Left renal pelvis (tissue), 4 donors: ENCODE results near the gene EIF2B5. TPM values are rescaled to one million over a fixed set of nuclear protein-coding genes. Genes with fewer than 3 reads are reported as not detected.
"Not testable (repeated sequence)": the region's sequence is repeated elsewhere in the genome, so short reads cannot be mapped to it uniquely, and the experiment has no call there.

ENCODE experiments used
- DNase-seq, 4 donors: peaks; one replicate each; pipeline ENCODE4 v3.0.0-alpha.2; 2013; ENCODE audit warnings: low read depth in 4 of 4, low spot score in 3 of 4
- polyA plus RNA-seq, 4 donors: library from polyadenylated mRNA; unstranded; fragments of 120-200 nt; gene quantifications; one replicate each; pipeline ENCODE4 v1.2.1, GENCODE V29; 2013; ENCODE audit not compliant: insufficient read length in 4 of 4

The EIF2B5 gene
- polyA plus RNA-seq, 4 donors: 36.0 to 57.9 (median 48.4) TPM

DNA sequence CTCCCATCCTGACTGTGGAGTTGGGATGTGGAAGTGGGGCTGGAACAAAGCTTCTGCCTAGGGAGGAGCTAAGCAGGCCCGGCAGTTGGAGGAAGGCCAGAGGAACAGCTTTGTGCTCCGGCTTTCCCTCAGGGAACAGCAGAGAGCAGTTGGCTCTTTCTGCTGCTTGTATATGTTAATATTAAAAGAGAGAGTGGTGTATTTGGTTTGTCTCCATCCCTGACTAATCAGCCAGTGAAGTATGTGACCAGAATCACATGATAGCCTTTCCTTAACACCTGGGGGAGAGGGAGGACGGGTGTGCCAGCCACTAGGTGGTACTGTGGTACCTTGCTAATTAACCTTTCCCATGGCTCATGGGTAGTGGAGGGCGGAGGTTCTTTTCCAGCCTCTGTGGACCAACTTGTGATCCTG lies 10.0 kb downstream of the EIF2B5 start:
- peak in 1 of 4 donors; percentile 37 for DNase-seq

GRCh38 chr3:184145751-184146270 lies 10.7 kb downstream of the EIF2B5 start:
- DNase-seq: no peak

DNA sequence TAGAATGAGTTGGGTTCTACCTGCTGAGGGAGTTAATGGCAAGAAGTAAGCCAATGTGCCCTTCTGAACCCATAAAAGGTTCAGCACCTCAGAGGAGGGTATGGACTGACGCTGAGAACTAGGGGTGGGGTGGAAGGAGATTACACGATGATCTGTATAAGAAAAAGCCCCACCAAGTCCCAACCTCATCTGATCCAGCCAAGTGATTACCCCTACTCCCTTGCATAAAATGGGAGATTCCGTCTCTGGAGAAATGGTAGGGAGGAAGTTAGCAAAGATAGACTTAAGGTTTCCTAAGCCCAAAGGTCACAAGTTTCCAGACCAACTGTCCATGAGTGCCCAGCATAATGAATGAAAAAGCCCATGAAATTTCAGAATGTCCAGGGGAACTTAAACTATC lies 12.9 kb downstream of the EIF2B5 start:
- DNase-seq: no peak

DNA sequence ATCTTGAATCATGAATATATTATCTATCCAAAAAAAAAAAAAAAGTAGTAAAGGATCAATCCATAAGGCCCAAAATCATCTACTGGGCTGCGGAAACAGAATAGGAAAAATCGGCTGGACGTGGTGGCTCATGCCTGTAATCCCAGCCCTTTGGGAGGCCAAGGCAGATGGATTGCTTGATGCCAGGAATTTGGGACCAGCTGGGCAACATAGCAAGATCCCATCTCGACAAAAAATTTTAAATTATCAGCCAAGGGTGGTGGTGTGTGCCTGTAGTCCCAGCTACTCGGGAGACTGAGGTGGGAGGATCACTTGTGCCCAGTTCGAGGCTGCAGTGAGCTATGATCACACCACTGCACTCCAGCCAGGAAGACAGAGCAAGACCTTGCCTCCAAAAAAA lies 14.0 kb downstream of the EIF2B5 start:
- no peak for DNase-seq

- not testable (repeated sequence) for DNase-seq
Observed at GRCh38 chr3:184149770-184150169, 14.6 kb downstream of the EIF2B5 start.

GRCh38 chr3:184154885-184155643 lies 19.9 kb downstream of the EIF2B5 start, which contains the start of gene DVL3:
DVL3 (plus strand) TSS chr3:184155377; CDS start chr3:184155636, 259 bp downstream.
- DNase-seq: no peak

GRCh38 chr3:184155644-184156521 lies 20.7 kb downstream of the EIF2B5 start:
- DNase-seq: no peak

DNA sequence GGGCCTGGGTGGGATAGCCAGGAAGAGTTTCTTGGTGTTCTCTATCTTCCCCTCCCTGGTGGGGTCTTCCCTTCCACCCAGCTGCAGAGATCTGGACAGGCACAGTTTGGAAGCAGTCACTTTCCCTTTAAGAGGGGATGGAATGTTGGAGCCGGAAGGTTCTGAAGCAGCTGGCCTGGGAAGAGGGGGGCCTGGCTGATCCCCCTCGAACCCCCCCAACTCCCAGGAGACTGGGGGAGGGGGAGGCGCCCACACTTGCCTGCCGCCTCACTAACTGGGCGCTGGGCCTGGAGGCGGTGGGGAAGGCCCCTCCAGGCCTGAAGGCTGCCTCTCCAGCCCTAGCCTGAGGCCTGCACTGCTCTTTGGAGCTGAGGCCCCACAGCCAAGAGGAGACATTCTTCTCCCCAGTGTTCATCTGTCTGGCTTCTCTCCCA lies 21.4 kb downstream of the EIF2B5 start:
- DNase-seq: peak in 1 of 4 donors; percentile 46

GRCh38 chr3:184157206-184157605 lies 22.0 kb downstream of the EIF2B5 start:
- no peak for DNase-seq

DNA sequence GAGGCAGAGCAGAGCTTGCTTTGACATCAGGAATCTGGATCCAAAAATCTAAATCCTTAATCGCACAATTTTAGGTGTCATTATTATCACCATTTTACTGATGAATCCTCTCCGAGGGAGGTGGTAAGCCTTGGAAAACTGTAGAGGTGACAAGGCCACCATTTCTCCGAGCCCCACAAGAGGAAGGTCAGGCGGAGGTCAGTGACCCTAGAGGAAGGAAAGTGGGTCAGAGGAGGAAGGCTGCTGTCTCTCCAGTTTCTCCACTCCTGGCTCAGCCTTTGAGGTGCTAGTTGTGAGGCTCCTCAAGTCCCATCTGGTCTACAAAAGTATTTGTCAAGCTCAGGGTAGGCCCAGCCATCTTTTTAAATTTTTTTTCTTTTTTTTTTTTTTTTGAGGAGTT lies 23.2 kb downstream of the EIF2B5 start:
- no peak for DNase-seq

- DNase-seq: no peak
Observed at GRCh38 chr3:184160456-184160855, 25.3 kb downstream of the EIF2B5 start.

DNA sequence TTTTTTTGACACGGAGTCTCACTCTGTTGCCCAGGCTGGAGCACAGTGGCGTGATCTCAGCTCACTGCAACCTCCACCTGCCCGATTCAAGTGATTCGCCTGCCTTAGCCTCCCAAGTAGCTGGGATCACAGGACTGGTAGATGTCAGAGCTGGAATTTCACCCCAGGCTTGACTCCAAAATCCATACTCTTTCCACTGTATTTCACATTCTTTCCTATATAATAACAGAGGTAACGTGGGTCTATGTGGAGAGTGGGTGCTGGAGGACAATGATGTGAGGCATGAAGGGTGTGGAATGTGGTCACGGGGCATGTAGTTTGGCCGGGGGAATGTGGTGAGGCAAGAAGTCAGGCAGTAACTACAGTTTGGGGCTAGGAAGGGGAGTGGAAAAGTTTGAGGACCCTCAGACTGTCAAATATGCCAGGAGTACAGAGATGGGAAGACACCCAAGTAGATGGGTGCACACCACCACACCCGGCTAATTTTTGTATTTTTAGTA lies 27.5 kb downstream of the EIF2B5 start:
- not testable (repeated sequence) for DNase-seq

DNA sequence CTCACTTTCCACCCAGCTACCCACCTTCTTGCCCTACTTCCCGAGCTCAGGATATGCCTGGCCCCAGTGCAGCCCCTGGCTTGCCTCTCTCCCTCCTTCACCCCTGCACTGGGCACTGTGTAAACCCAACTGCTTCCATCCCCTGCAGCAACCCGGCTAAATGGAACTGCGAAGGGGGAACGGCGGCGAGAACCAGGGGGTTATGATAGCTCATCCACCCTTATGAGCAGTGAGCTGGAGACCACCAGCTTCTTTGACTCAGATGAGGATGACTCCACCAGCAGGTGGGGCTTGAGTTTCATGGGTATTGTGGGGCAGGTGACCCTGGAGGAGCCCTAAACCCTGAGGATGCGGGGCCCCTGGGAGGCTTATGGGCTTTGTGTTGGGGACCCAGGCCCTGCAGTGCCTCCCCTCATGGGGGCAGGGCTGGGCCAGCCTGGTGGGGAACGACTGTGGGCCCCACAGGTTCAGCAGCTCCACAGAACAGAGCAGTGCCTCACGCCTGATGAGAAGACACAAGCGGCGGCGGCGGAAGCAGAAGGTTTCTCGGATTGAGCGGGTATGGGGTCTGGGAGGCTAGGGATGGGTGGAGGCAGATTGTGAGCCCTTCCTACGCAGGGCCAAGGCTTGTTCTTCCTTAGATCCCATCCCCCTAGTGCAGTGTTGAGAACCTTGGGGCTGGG lies 29.6 kb downstream of the EIF2B5 start:
- no peak for DNase-seq

DNA sequence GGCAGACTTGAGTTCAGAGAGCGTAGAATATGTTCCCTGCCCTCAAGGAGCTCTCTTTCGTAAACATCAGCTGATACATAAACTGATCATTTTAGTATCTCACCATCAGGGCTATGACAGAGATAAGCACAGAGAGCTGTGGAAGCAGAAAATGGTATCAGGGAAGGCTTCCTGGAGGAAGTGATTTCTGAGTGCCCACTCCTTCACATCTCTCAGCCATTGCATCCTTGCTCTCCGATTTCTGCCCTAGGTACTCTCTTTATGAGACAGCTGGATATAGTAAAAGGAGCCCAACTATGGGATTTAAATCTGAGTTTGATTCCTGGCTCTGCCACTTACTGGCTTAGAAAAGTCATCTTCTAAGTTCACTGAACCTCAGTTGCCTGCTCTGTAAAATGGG lies 30.4 kb downstream of the EIF2B5 start:
- no peak for DNase-seq

- no peak for DNase-seq
Observed at GRCh38 chr3:184166671-184167070, 31.5 kb downstream of the EIF2B5 start.

DNA sequence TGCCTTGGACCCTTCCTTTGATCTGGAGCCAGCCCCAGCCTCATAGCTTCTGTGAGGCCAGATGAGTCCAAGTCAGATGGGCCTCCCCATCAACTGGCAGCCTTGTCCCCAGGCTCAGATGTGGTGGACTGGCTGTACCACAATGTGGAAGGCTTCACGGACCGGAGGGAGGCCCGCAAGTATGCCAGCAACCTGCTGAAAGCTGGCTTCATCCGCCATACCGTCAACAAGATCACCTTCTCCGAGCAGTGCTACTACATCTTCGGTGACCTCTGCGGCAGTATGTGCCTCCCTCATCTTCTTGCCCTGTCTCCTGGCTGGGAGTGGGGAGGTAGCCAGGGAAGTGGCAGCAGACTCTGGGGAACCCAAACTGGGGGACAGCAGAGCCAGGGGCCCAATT lies 32.6 kb downstream of the EIF2B5 start:
- DNase-seq: no peak

- DNase-seq: no peak
Observed at GRCh38 chr3:184168363-184169120, 33.4 kb downstream of the EIF2B5 start.

- DNase-seq: no peak
Observed at GRCh38 chr3:184169896-184170875, 35.0 kb downstream of the EIF2B5 start.

DNA sequence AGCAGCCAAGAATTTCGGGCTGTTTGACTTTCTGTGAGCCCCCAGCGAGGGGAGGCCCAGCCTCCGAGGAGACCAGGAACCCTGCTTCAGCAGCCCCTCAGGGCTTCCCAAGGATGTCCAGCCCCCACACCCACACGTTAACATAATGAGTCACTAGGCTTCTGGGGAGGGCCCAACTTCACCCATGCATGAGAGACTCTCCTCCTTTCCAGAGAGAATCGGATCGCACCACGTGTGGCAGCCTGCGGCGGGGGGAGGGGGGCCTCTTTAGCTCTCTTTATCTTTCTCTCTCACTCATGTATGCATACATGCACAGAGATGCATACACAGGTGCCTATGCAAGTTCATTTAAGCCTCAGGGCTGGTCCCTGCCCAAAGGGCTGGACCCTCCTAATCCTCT lies 36.4 kb downstream of the EIF2B5 start:
- no peak for DNase-seq
